ENCODE measurements around the gene FGF1. TPM values are rescaled to one million over a fixed set of nuclear protein-coding genes. Genes with fewer than 3 reads are reported as not detected.

Gene FGF1
- total and polyA plus RNA-seq, 2 donors (not counting 3 experiments of a cell fraction or from before 2014, with no cell fraction given) = not detected

DNA sequence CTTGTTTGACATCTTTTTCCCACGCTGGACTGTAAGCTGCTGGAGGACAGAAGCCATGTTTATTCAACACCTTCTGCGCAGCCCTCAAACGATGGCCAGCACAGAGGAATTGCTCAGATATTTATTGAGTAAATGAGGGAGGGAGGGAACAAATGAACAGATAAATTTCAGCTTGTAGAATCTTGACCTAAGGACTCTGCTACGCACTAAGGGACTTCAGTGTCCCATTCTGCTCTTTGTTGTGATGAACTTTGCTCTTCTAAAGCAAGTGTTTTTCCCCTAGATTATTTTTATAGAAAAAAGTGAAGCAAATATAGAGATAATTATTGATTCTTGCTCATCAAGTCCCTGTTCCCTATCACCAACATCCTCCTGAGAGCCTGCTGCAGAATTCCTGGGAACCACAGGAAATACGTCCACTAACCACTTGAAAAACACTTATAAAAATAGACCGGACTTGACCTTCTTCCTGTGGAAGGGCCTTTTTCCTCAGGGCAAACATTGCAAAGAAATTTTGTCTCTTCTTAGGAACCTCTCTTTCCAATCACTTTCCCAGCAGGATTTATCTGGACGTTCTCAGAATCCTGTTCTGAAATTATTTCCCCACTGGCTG lies 54.9 kb downstream of the FGF1 start:
- Histone ChIP-seq H3K4me3 (replicated peaks in 1 of 3; ENCODE audit: insufficient read depth in 1 of 3, low read depth in 1 of 3, low read length in 3 of 3) (no peak overlapping the region), H2AFZ (ENCODE audit: low read depth, low read length) (no peak overlapping the region), H3K27ac (ENCODE audit: insufficient read depth, low read depth, low read length) (no peak overlapping the region), H3K36me3 (ENCODE audit: control insufficient read depth in 2 of 2, extremely low read depth in 1 of 2, insufficient read depth in 2 of 2, low read length in 2 of 2) (no peaks in the 10 kb centered on the region), H4K20me1 (replicated peaks; ENCODE audit: control insufficient read depth, extremely low read depth, insufficient read depth, low read length) (no peaks in the 10 kb centered on the region), H3K4me2 (ENCODE audit: insufficient read depth, low read length) (peak overlapping the region; percentile 38), H3K9me3 (replicated peaks; ENCODE audit: control insufficient read depth, insufficient read depth, low read length) (no peaks in the 10 kb centered on the region), H3K9ac (replicated peaks; ENCODE audit: extremely low read depth, insufficient read depth, low read length) (no peak overlapping the region), H3K9me1 (replicated peaks; ENCODE audit: control insufficient read depth, extremely low read depth, insufficient read depth, low read length) (no peaks in the 10 kb centered on the region), H3K27me3 (ENCODE audit: control insufficient read depth in 2 of 2, insufficient read depth in 2 of 2, low read length in 2 of 2) (no peaks in the 10 kb centered on the region), H3K4me1 (ENCODE audit: control insufficient read depth, extremely low read depth, insufficient read depth, low read length) (peaks cover 9% of the 10 kb centered on the region), H3K79me2 (ENCODE audit: control insufficient read depth, insufficient read depth, low read length) (no peaks in the 10 kb centered on the region)
- no peak for TF ChIP-seq CTCF (IDR thresholded peaks at IDR 0.05; ENCODE audit: extremely low read depth in 1 of 2, insufficient read depth in 1 of 2, low read depth in 1 of 2, low read length in 2 of 2)
- TF ChIP-seq GATA2 (IDR thresholded peaks at IDR 0.05; ENCODE audit: insufficient read depth, insufficient read length, low read depth, low read length) = peak; percentile 16
- TF ChIP-seq FOS (IDR thresholded peaks at IDR 0.05; ENCODE audit: borderline replicate concordance, insufficient read depth, low read length) = no peak
- TF ChIP-seq, protein P1, sequence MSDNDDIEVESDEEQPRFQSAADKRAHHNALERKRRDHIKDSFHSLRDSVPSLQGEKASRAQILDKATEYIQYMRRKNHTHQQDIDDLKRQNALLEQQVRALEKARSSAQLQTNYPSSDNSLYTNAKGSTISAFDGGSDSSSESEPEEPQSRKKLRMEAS (IDR thresholded peaks at IDR 0.05; ENCODE audit: insufficient read depth, insufficient read length) = no peak
- dilution Hi-C loops (cut with MboI; ENCODE audit: extremely low pct_ligation_motif_present, low sequenced_read_pairs) (no loop called here), intact Hi-C loops (cut with micrococcal nuclease) (loop anchor here (1.0 kb wide), 1 partner anchor 14 kb away; no protein-coding TSS in a partner anchor)
- peak; percentile 75 for FAIRE-seq
- CTCF ChIA-PET = interaction anchor here (1.1 to 1.6 kb wide), 2 partner anchors 14 to 24 kb away, joined by 4 to 5 read pairs; no protein-coding TSS in a partner anchor
- BruUV-seq (replicated peaks) = no TSS peak
- POLR2A ChIA-PET = no interaction called here
- peak; percentile 49 for DNase-seq (ENCODE audit: low read depth, low spot score)

Data from endothelial cell of umbilical vein (primary cell).